Thoracic aorta (tissue), 2 donors: ENCODE results near the gene F11. TPM values are rescaled to one million over a fixed set of nuclear protein-coding genes. Genes with fewer than 3 reads are reported as not detected.

Source experiments
- ATAC-seq: fragments of 150-250 bp; one replicate; pipeline ENCODE4 v1.8.0; 2017; ENCODE audit warnings: low read depth; ENCODE audit not compliant: insufficient number of reproducible peaks, low FRiP score
- DNase-seq: peaks from one replicate; pipeline ENCODE4 v3.0.0-alpha.2; 2020; ENCODE audit warnings: low spot score
- H3K27ac ChIP-seq, 2 donors: fragments of 200-600 bp; sonication (generic); 1 replicate in 1 of 2; 2 replicates in 1 of 2; pipeline ENCODE4 v1.5.1; 2016; ENCODE audit warnings: mild to moderate bottlenecking in 2 of 2, moderate library complexity in 2 of 2
- H3K27me3 ChIP-seq: fragments of 200-600 bp; sonication (generic); replicated peaks from 2 replicates; pipeline ENCODE4 v1.6.0; 2016; ENCODE audit warnings: mild to moderate bottlenecking; ENCODE audit not compliant: insufficient read depth
- H3K36me3 ChIP-seq: fragments of 200-600 bp; sonication (generic); one replicate; pipeline ENCODE4 v1.5.1; 2016
- H3K4me1 ChIP-seq, 2 donors: fragments of 200-600 bp; sonication (generic); 1 replicate in 1 of 2; 2 replicates in 1 of 2; pipeline versions ENCODE4 v1.5.1 to v1.6.0; 2016; ENCODE audit warnings: low read depth in 2 of 2, mild to moderate bottlenecking in 1 of 2; ENCODE audit not compliant: control insufficient read depth in 1 of 2
- H3K4me3 ChIP-seq: fragments of 200-600 bp; sonication (generic); 2 replicates; pipeline ENCODE4 v1.5.1; 2016; ENCODE audit warnings: mild to moderate bottlenecking
- H3K9me3 ChIP-seq: fragments of 200-600 bp; sonication (generic); 2 replicates; pipeline ENCODE4 v1.5.1; 2016
- total RNA-seq, 2 donors: library from RNA; depleted of rRNA; stranded (reverse); fragments of >200 nt; gene quantifications; one replicate each; pipeline versions ENCODE4 v1.1.0 to v1.2.3, GENCODE V29; 2016
- TF ChIP-seq, protein P1 (sequence below): fragments of 200-600 bp; sonication (generic); IDR thresholded peaks from one replicate; pipeline ENCODE4 v1.5.1; 2019; ENCODE audit warnings: antibody characterized with exemption

F11 gene
- total RNA-seq, 2 donors from 2014 or later: not detected

DNA sequence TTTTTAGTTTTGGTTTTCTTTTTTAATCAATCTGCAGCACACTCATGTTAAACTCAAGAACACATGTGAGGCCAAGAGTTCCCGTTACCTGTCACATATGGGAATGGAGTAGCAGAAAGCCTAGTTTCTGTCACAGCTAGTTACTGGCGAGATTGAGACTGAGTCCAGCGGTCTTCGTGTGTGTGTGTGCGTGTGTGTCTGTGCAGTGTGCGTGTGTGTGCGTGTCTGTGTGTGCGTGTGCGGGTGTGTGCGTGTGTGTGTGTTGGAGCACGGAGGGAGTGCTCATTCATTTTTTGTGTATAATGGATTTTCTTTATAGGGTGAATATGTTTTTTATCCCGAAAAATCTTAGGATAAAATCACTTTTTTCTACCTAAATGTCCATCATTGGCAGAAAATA, 19.2 kb downstream of the F11 start:
- Histone ChIP-seq H3K4me1 (no peaks in the 10 kb centered on the region), H3K27me3 (no peaks in the 10 kb centered on the region), H3K4me3 (no peak overlapping the region), H3K36me3 (no peaks in the 10 kb centered on the region), H3K9me3 (no peaks in the 10 kb centered on the region), H3K27ac (no peak overlapping the region)
- DNase-seq (no peak), ATAC-seq (no peak)
- TF ChIP-seq, protein P1, sequence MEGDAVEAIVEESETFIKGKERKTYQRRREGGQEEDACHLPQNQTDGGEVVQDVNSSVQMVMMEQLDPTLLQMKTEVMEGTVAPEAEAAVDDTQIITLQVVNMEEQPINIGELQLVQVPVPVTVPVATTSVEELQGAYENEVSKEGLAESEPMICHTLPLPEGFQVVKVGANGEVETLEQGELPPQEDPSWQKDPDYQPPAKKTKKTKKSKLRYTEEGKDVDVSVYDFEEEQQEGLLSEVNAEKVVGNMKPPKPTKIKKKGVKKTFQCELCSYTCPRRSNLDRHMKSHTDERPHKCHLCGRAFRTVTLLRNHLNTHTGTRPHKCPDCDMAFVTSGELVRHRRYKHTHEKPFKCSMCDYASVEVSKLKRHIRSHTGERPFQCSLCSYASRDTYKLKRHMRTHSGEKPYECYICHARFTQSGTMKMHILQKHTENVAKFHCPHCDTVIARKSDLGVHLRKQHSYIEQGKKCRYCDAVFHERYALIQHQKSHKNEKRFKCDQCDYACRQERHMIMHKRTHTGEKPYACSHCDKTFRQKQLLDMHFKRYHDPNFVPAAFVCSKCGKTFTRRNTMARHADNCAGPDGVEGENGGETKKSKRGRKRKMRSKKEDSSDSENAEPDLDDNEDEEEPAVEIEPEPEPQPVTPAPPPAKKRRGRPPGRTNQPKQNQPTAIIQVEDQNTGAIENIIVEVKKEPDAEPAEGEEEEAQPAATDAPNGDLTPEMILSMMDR: no peak

DNA sequence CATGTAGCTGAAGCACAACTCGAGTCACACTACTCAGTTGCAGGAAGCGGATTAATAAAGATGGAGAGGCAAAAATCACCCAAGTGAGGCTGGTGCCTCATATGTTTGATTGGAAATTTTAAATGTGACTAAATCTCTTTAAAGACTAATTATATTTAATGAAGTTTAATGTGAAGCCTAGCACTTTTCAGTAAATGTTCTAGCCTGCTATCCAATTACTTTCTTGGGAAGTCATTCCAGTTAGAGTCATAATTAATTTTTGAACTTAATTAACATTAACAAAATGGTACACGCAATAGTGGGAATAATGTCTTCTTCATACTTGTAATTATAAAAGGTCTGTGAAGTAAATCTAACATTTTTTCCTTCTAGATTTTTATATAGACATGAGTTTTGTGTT, 20.6 kb downstream of the F11 start:
- TF ChIP-seq, protein P1: no peak

DNA sequence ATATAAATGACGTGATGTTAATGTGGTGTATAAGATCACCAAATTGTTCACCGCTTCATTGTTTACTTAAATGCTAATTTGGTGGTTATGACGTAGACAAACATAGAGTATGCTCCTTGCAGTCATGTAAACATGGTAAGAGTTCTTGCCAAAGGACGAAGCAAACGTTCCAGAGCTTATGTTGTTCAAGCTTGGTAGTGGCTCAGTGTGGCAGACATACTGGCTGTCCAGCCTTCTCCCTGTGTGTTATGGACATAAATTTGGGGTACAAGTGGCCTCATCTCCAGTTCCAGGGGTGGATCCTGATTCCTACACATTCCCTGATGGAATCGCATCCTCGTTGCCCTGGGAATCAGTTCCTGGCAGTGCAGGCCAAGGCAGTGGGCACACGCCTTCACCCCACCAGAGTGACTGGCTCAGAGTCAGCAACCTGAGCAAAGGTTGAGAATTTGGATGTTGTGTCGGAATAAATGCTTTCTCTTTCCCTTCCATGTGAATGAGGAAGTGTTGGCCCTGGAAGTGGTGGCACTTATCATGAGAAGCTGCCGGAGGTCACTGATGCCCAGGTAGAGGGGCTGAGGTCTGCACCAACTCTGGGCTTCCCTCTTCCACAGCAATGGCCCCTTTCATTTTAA, 25.4 kb downstream of the F11 start:
- H3K27ac ChIP-seq: no peak overlapping the region
- no peaks in the 10 kb centered on the region for H3K4me1 ChIP-seq
- H3K36me3 ChIP-seq: no peaks in the 10 kb centered on the region
- no peaks in the 10 kb centered on the region for H3K9me3 ChIP-seq
- no peaks in the 10 kb centered on the region for H3K27me3 ChIP-seq
- no peak for DNase-seq
- TF ChIP-seq, protein P1: no peak
- no peak overlapping the region for H3K4me3 ChIP-seq
- no peak for ATAC-seq

More for the DNA sequence above, 20.6 kb downstream of the F11 start:
- ATAC-seq (no peak), DNase-seq (no peak)
- H3K4me1 ChIP-seq: no peaks in the 10 kb centered on the region
- H3K27ac ChIP-seq: no peak overlapping the region
- no peaks in the 10 kb centered on the region for H3K9me3 ChIP-seq
- no peaks in the 10 kb centered on the region for H3K27me3 ChIP-seq
- no peaks in the 10 kb centered on the region for H3K36me3 ChIP-seq
- no peak overlapping the region for H3K4me3 ChIP-seq

DNA sequence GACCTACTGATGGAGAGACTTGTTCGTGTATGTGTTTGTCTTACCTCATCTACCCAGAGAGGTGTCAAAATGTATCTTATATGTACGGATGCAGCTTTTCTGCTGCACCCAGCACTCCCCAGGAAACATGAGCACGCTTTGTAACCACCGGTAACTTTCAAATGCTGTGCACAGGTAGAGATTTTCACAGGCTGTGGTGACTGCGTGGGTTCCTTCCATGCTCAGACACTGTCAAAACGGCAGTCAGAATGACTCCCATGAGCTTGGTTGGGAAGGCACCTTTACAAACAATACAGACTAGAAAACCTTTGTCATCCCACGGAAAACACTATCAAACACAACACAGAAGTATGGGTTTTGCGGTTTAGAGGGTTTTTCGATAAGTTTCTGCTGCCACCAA, 28.2 kb downstream of the F11 start:
- Histone ChIP-seq H3K27ac (no peak overlapping the region), H3K27me3 (no peaks in the 10 kb centered on the region), H3K9me3 (no peaks in the 10 kb centered on the region), H3K36me3 (no peaks in the 10 kb centered on the region), H3K4me3 (no peak overlapping the region), H3K4me1 (no peaks in the 10 kb centered on the region)
- TF ChIP-seq, protein P1: no peak
- ATAC-seq (no peak), DNase-seq (no peak)

DNA sequence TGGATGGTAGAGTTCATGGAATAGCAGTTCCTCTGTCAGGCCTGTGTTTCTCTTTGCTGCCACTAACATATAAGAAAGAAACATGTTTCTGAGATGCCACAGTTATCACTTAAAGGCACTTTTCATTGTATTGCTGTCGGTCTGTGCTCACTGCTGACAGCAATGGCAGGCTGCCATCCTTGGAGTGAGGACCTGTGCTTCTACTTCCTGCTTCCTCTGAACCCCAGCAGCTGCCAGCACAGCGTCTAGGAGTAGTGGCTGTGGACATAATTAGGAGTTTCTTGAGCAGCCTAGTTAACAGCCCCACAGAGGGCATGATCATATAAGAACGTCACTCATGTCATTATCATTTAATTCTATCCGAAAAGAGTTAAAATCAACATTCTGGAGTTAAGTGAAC, 30.5 kb downstream of the F11 start:
- no peaks in the 10 kb centered on the region for H3K36me3 ChIP-seq
- H3K9me3 ChIP-seq: no peaks in the 10 kb centered on the region
- H3K4me3 ChIP-seq: no peak overlapping the region
- H3K27ac ChIP-seq: no peak overlapping the region
- TF ChIP-seq, protein P1: no peak
- DNase-seq: no peak
- H3K4me1 ChIP-seq: no peaks in the 10 kb centered on the region
- ATAC-seq: no peak
- no peaks in the 10 kb centered on the region for H3K27me3 ChIP-seq
